ENCODE measurements around the gene NAA30.
"Not testable (repeated sequence)": the region's sequence is repeated elsewhere in the genome, so short reads cannot be mapped to it uniquely, and the experiment has no call there.

NAA30 gene

GRCh38 chr14:57390037-57390805, at the start of gene NAA30:
Gene NAA30 (plus strand): TSS chr14:57390586. CDS start chr14:57390958, 372 bp downstream.
- DNase-seq (ENCODE audit: low spot score), result peak; percentile 92

GRCh38 chr14:57343545-57344297, 46.7 kb upstream of the NAA30 start:
- DNase-seq (ENCODE audit: low spot score), result not testable (repeated sequence)

- DNase-seq (ENCODE audit: low spot score), result no peak
Measured at GRCh38 chr14:57345106-57345505, 45.3 kb upstream of the NAA30 start.

- DNase-seq (ENCODE audit: low spot score), result no peak
Measured at GRCh38 chr14:57346741-57347140, 43.6 kb upstream of the NAA30 start.

- DNase-seq (ENCODE audit: low spot score), result no peak
Measured at GRCh38 chr14:57352396-57353170, 37.8 kb upstream of the NAA30 start.

GRCh38 chr14:57355081-57355800, 35.1 kb upstream of the NAA30 start:
- no peak for DNase-seq (ENCODE audit: low spot score)

GRCh38 chr14:57362361-57362760, 28.0 kb upstream of the NAA30 start:
- no peak for DNase-seq (ENCODE audit: low spot score)

- DNase-seq (ENCODE audit: low spot score), result peak; percentile 13
Measured at GRCh38 chr14:57364659-57365450, 25.5 kb upstream of the NAA30 start.

GRCh38 chr14:57370187-57370586, 20.2 kb upstream of the NAA30 start:
- not testable (repeated sequence) for DNase-seq (ENCODE audit: low spot score)

GRCh38 chr14:57371013-57371412, 19.4 kb upstream of the NAA30 start:
- no peak for DNase-seq (ENCODE audit: low spot score)

GRCh38 chr14:57375156-57375555, 15.2 kb upstream of the NAA30 start:
- DNase-seq (ENCODE audit: low spot score), result no peak

GRCh38 chr14:57378661-57379060, 11.7 kb upstream of the NAA30 start:
- DNase-seq (ENCODE audit: low spot score), result no peak

GRCh38 chr14:57380935-57381334, 9.5 kb upstream of the NAA30 start:
- no peak for DNase-seq (ENCODE audit: low spot score)

GRCh38 chr14:57382283-57382682, 8.1 kb upstream of the NAA30 start:
- no peak for DNase-seq (ENCODE audit: low spot score)

- no peak for DNase-seq (ENCODE audit: low spot score)
Measured at GRCh38 chr14:57383125-57383745, 7.2 kb upstream of the NAA30 start.

- no peak for DNase-seq (ENCODE audit: low spot score)
Measured at GRCh38 chr14:57388067-57388466, 2.3 kb upstream of the NAA30 start.

GRCh38 chr14:57389646-57390036, 745 bp upstream of the NAA30 start:
- DNase-seq (ENCODE audit: low spot score), result peak; percentile 13

- peak; percentile 50 for DNase-seq (ENCODE audit: low spot score)
Measured at GRCh38 chr14:57390806-57391516, 575 bp downstream of the NAA30 start.

GRCh38 chr14:57391517-57392195, 1.3 kb downstream of the NAA30 start:
- DNase-seq (ENCODE audit: low spot score), result no peak

Data from iPS-NIHi11 (cell line).